Measurements from ENCODE around the gene PPP2R5B.

DNA sequence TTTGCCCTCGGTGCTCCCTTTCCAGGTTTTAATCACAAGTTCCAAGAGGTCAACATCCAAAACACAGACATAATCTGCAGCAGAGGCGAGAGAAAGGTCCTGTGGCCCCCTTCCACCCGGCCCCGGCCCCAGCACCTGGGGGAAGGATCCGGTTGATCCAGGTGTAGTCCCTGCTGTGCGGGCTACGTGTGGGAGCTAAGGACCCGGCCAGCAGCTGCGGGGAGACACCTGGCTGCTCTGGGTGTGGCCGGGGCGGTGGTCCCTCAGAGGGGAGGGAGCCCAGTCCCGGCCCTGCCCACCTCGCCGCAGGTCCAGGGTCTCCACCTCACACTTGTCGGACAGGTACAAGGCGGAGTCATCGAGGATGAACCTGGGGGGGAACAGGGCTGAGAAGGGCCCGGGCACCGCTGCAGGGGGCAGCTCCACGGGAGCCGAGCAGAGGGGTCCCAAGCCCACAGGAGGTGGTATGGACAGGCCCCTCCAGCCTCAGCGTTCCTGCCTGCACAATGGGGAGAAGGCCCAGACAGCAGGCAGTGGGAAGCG is 21.1 kb upstream of the PPP2R5B start:
- TF ChIP-seq TARDBP (IDR thresholded peaks at IDR 0.05) = no peak
- TF ChIP-seq CTBP1 (IDR thresholded peaks at IDR 0.05; ENCODE audit: borderline replicate concordance) = no peak
- no peak for TF ChIP-seq L3MBTL2 (conservative IDR thresholded peaks at IDR 0.05)
- no peak for TF ChIP-seq SP1 (IDR thresholded peaks at IDR 0.05)
- no peak for TF ChIP-seq FOXA1 (IDR thresholded peaks at IDR 0.05)
- no peak for TF ChIP-seq FOXM1 (IDR thresholded peaks at IDR 0.05; ENCODE audit: borderline replicate concordance)
- TF ChIP-seq SUZ12 (IDR thresholded peaks at IDR 0.05) = no peak

Measured in HEK293T (cell line).